PC-3 (cell line): ENCODE results near the gene CDH13. TPM values are rescaled to one million over a fixed set of nuclear protein-coding genes. Genes with fewer than 3 reads are reported as not detected.
A peak's percentile ranks its signal among the peaks of the same experiment; 100 is the strongest.

Experiments
- ATAC-seq: fragments of 200-7000 bp; cut with Tn5 transposase; 2 replicates; pipeline ENCODE4 v1.9.1; 2020; ENCODE audit warnings: mild to moderate bottlenecking, moderate library complexity
- BruUV-seq: library from RNA; stranded (reverse); fragments of 400-500 nt; replicated peaks from 2 replicates; lab custom pipeline; 2021; lab: Mats Ljungman, UMichigan
- CTCF ChIA-PET: fragments of 300-600 bp; sonication (Branson Sonifier 250); formaldehyde crosslinking; loops from one replicate; lab custom pipeline; 2022; ENCODE audit warnings: antibody characterized with exemption; lab: Charles Lee
- POLR2A ChIA-PET: fragments of 300-600 bp; sonication (Branson Sonifier 250); formaldehyde crosslinking; loops from one replicate; lab custom pipeline; 2022; ENCODE audit warnings: antibody characterized with exemption; ENCODE audit not compliant: unreplicated experiment; lab: Charles Lee
- DNase-seq: peaks from one replicate; pipeline ENCODE4 v3.0.0-alpha.2; 2015
- H2AFZ ChIP-seq: fragments of 300-600 bp; sonication (generic); 2 replicates; pipeline ENCODE4 v1.6.0; 2016; ENCODE audit warnings: antibody characterized with exemption, low read length
- H3F3A ChIP-seq: fragments of 300-600 bp; sonication (generic); one replicate; pipeline ENCODE4 v1.6.0; 2017; ENCODE audit warnings: antibody characterized with exemption, low read length, control low read depth, mild to moderate bottlenecking; ENCODE audit not compliant: unreplicated experiment
- H3K27ac ChIP-seq: fragments of 300-600 bp; sonication (generic); 2 replicates; pipeline ENCODE4 v1.5.1; 2016; ENCODE audit warnings: mild to moderate bottlenecking, low read length
- H3K27me3 ChIP-seq: fragments of 300-600 bp; sonication (generic); 2 replicates; pipeline ENCODE4 v1.6.1; 2016; ENCODE audit warnings: low read length, mixed read lengths
- H3K36me3 ChIP-seq: fragments of 300-600 bp; sonication (generic); 2 replicates; pipeline ENCODE4 v1.6.1; 2016; ENCODE audit warnings: low read depth, mixed run types, low read length, mixed read lengths
- H3K4me1 ChIP-seq: fragments of 300-600 bp; sonication (generic); 2 replicates; pipeline ENCODE4 v1.5.1; 2016; ENCODE audit warnings: low read length; ENCODE audit not compliant: insufficient read depth
- H3K4me2 ChIP-seq: fragments of 300-600 bp; sonication (generic); 2 replicates; pipeline ENCODE4 v1.6.0; 2016; ENCODE audit warnings: low read length
- H3K4me3 ChIP-seq: fragments of 300-600 bp; sonication (generic); 2 replicates; pipeline ENCODE4 v1.5.1; 2016; ENCODE audit warnings: mild to moderate bottlenecking, low read length, mixed read lengths
- H3K79me2 ChIP-seq: fragments of 300-600 bp; sonication (generic); 2 replicates; pipeline ENCODE4 v1.6.1; 2017; ENCODE audit warnings: low read length, mixed read lengths
- H3K9ac ChIP-seq: fragments of 300-600 bp; sonication (generic); 2 replicates; pipeline ENCODE4 v1.6.0; 2016; ENCODE audit warnings: mild to moderate bottlenecking, low read length
- H3K9me2 ChIP-seq: fragments of 300-600 bp; sonication (generic); replicated peaks from 2 replicates; pipeline ENCODE4 v1.6.1; 2016; ENCODE audit warnings: mixed run types, low read length, mixed read lengths
- H3K9me3 ChIP-seq: fragments of 300-600 bp; sonication (generic); 2 replicates; pipeline ENCODE4 v1.6.1; 2016; ENCODE audit warnings: low read length, mixed read lengths
- H4K20me1 ChIP-seq: fragments of 300-600 bp; sonication (generic); 2 replicates; pipeline ENCODE4 v1.6.1; 2016; ENCODE audit warnings: low read length, mixed read lengths
- EZH2 ChIP-seq: fragments of 300-600 bp; sonication (generic); IDR thresholded peaks from one replicate; pipeline ENCODE4 v1.6.1; 2017; ENCODE audit warnings: antibody characterized with exemption, mild to moderate bottlenecking, low read length; ENCODE audit not compliant: unreplicated experiment
- EZH2phosphoT487 ChIP-seq: fragments of 300-600 bp; sonication (generic); IDR thresholded peaks from 2 replicates; pipeline ENCODE4 v1.6.1; 2018; ENCODE audit warnings: mild to moderate bottlenecking, antibody characterized with exemption, low read length, borderline replicate concordance
- intact Hi-C: fragments of 100-400 bp; cut with micrococcal nuclease; formaldehyde crosslinking; loops from 2 replicates; pipeline ENCODE4 v1.9.0; 2023
- total RNA-seq: library from RNA; depleted of rRNA; stranded (reverse); fragments of >200 nt; gene quantifications from 2 replicates; pipeline ENCODE4 v1.2.3, GENCODE V29; 2014
- TF ChIP-seq, protein P1 (sequence below): fragments of 300-600 bp; sonication (generic); conservative IDR thresholded peaks from 2 replicates; pipeline ENCODE4 v1.5.1; 2017; ENCODE audit warnings: antibody characterized with exemption, low read depth, mild to moderate bottlenecking, low read length

The CDH13 gene
- total RNA-seq, 1 experiment from 2014 or later: 0.36 TPM

- BruUV-seq: no TSS peak
- no peak overlapping the region for H3K9ac ChIP-seq
- H3K27me3 ChIP-seq: peaks cover 47% of the 10 kb centered on the region
- H2AFZ ChIP-seq: no peak overlapping the region
- no peaks in the 10 kb centered on the region for H3K36me3 ChIP-seq
- ChIA-PET CTCF (no interaction called here), POLR2A (no interaction called here)
- peaks cover 8% of the 10 kb centered on the region; the same call in 1 of the 2 replicates for H3K4me1 ChIP-seq
- H3K9me3 ChIP-seq: no peaks in the 10 kb centered on the region
- intact Hi-C loops: no loop called here
- no peaks in the 10 kb centered on the region for H3K9me2 ChIP-seq
- H4K20me1 ChIP-seq: no peaks in the 10 kb centered on the region
- no peaks in the 10 kb centered on the region for H3K79me2 ChIP-seq
- TF ChIP-seq, protein P1, sequence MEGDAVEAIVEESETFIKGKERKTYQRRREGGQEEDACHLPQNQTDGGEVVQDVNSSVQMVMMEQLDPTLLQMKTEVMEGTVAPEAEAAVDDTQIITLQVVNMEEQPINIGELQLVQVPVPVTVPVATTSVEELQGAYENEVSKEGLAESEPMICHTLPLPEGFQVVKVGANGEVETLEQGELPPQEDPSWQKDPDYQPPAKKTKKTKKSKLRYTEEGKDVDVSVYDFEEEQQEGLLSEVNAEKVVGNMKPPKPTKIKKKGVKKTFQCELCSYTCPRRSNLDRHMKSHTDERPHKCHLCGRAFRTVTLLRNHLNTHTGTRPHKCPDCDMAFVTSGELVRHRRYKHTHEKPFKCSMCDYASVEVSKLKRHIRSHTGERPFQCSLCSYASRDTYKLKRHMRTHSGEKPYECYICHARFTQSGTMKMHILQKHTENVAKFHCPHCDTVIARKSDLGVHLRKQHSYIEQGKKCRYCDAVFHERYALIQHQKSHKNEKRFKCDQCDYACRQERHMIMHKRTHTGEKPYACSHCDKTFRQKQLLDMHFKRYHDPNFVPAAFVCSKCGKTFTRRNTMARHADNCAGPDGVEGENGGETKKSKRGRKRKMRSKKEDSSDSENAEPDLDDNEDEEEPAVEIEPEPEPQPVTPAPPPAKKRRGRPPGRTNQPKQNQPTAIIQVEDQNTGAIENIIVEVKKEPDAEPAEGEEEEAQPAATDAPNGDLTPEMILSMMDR: no peak
- TF ChIP-seq EZH2phosphoT487: no peak
- no peak for TF ChIP-seq EZH2
- H3K4me2 ChIP-seq: no peak overlapping the region
- no peak overlapping the region for H3K4me3 ChIP-seq
- H3F3A ChIP-seq: no peaks in the 10 kb centered on the region
- DNase-seq: peak; percentile 63
- H3K27ac ChIP-seq: no peak overlapping the region
- peak; percentile 43 for ATAC-seq
These were observed 1209.1 kb downstream of the CDH13 start for GRCh38 chr16:83835586-83836566.

- Histone ChIP-seq H3K9me2 (no peaks in the 10 kb centered on the region), H3K9me3 (no peaks in the 10 kb centered on the region), H2AFZ (no peak overlapping the region), H3K27ac (no peak overlapping the region), H3F3A (no peaks in the 10 kb centered on the region), H3K4me2 (no peak overlapping the region), H3K4me3 (no peak overlapping the region), H3K79me2 (no peaks in the 10 kb centered on the region), H3K9ac (no peak overlapping the region), H4K20me1 (no peaks in the 10 kb centered on the region), H3K27me3 (peaks cover 46% of the 10 kb centered on the region), H3K36me3 (no peaks in the 10 kb centered on the region), H3K4me1 (peaks cover 8% of the 10 kb centered on the region; the same call in 1 of the 2 replicates)
- POLR2A ChIA-PET: no interaction called here
- CTCF ChIA-PET: no interaction called here
- intact Hi-C loops: no loop called here
- TF ChIP-seq EZH2 (no peak), EZH2phosphoT487 (no peak)
- TF ChIP-seq, protein P1: no peak
- ATAC-seq (no peak), DNase-seq (no peak)
- BruUV-seq: no TSS peak
These were observed 1210.8 kb downstream of the CDH13 start for GRCh38 chr16:83837566-83837965.

DNA sequence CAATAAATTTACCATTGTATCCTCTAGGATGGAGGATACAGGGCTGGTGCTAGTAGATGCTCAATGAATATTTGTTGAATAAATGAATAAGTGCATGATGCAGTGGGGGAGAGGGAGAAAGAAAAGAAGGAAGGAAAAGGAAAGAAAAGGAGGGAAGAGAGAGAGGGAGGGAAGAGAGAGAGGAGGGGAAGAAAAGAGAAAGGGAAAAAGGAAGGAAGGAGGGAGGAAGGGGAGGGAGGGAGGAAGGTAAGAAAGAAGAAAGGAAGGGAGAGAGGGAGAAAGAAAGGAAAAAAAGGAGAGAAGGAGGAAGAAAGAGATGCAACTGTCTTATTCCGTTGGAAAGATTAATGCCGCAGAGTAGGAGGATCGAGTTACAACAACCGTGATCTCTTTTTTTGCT lies 1211.4 kb downstream of the CDH13 start:
- H3K27ac ChIP-seq: no peak overlapping the region
- H3K4me2 ChIP-seq: no peak overlapping the region
- no peak overlapping the region for H2AFZ ChIP-seq
- POLR2A ChIA-PET: no interaction called here
- H3K79me2 ChIP-seq: no peaks in the 10 kb centered on the region
- H3F3A ChIP-seq: no peaks in the 10 kb centered on the region
- TF ChIP-seq, protein P1: no peak
- TF ChIP-seq EZH2phosphoT487 (no peak), EZH2 (no peak)
- no peak for ATAC-seq
- no TSS peak for BruUV-seq
- no peak overlapping the region for H3K4me3 ChIP-seq
- intact Hi-C loops: no loop called here
- no peaks in the 10 kb centered on the region for H4K20me1 ChIP-seq
- H3K9me2 ChIP-seq: no peaks in the 10 kb centered on the region
- no peaks in the 10 kb centered on the region for H3K9me3 ChIP-seq
- peaks cover 8% of the 10 kb centered on the region; the same call in 1 of the 2 replicates for H3K4me1 ChIP-seq
- H3K9ac ChIP-seq: no peak overlapping the region
- CTCF ChIA-PET: no interaction called here
- H3K27me3 ChIP-seq: peaks cover 51% of the 10 kb centered on the region
- no peak for DNase-seq
- H3K36me3 ChIP-seq: no peaks in the 10 kb centered on the region
